GM12878 (cell line): ENCODE data around the gene SKA3. TPM values are rescaled to one million over a fixed set of nuclear protein-coding genes. Genes with fewer than 3 reads are reported as not detected.

Source experiments
- ATF7 ChIP-seq: fragments of 450-650 bp; IDR thresholded peaks from 2 replicates; pipeline ENCODE4 v1.6.1; 2016; ENCODE audit warnings: low read depth, mild to moderate bottlenecking
- BHLHE40 ChIP-seq, 2 experiments: fragments of 450-650 bp in 1 of 2; IDR thresholded peaks; 2 replicates each; pipeline ENCODE4 v1.6.1; 2011 to 2017; ENCODE audit warnings: low read depth in 2 of 2, borderline replicate concordance in 1 of 2, improper control_type of control experiment in 1 of 2, low read length in 1 of 2, mild to moderate bottlenecking in 1 of 2
- CEBPB ChIP-seq, 2 experiments: fragments of 150-350 bp in 1 of 2; IDR thresholded peaks; 2 replicates each; pipeline ENCODE4 v1.6.1; 2012 to 2014; ENCODE audit warnings: low read depth in 2 of 2, low read length in 2 of 2, borderline replicate concordance in 1 of 2, inconsistent platforms in 1 of 2
- GABPA ChIP-seq: IDR thresholded peaks from 2 replicates; pipeline ENCODE4 v1.6.1; 2014; ENCODE audit warnings: antibody characterized with exemption, low read depth, mild to moderate bottlenecking, inconsistent platforms
- IKZF2 ChIP-seq, 2 experiments: fragments of 450-650 bp; IDR thresholded peaks; 2 replicates each; pipeline ENCODE4 v1.6.1; 2017; ENCODE audit warnings: mild to moderate bottlenecking in 2 of 2, moderate library complexity in 2 of 2
- JUNB ChIP-seq: IDR thresholded peaks from 2 replicates; pipeline ENCODE4 v1.6.1; 2016; ENCODE audit warnings: antibody characterized with exemption, mild to moderate bottlenecking
- MEF2B ChIP-seq: fragments of 450-650 bp; IDR thresholded peaks from 2 replicates; pipeline ENCODE4 v1.6.1; 2018; ENCODE audit warnings: mild to moderate bottlenecking, moderate library complexity; ENCODE audit not compliant: partially characterized antibody, poor library complexity, severe bottlenecking
- MXI1 ChIP-seq: fragments of 150-350 bp; IDR thresholded peaks from 2 replicates; pipeline ENCODE4 v1.6.1; 2011; ENCODE audit warnings: low read depth, mild to moderate bottlenecking, inconsistent platforms, low read length, improper control_type of control experiment
- NFIC ChIP-seq: IDR thresholded peaks from 2 replicates; pipeline ENCODE4 v1.6.1; 2012; ENCODE audit warnings: low read depth, mild to moderate bottlenecking, inconsistent platforms, low read length, moderate library complexity
- PML ChIP-seq: IDR thresholded peaks from 2 replicates; pipeline ENCODE4 v1.6.1; 2012; ENCODE audit warnings: low read length, inconsistent platforms
- RB1 ChIP-seq: fragments of 450-650 bp; formaldehyde crosslinking; IDR thresholded peaks from 2 replicates; pipeline ENCODE4 v1.6.1; 2017; ENCODE audit warnings: mild to moderate bottlenecking, borderline replicate concordance
- SMAD5 ChIP-seq: IDR thresholded peaks from 2 replicates; pipeline ENCODE4 v1.6.1; 2016; ENCODE audit warnings: antibody characterized with exemption, low read depth
- SMC3 ChIP-seq: IDR thresholded peaks from 2 replicates; pipeline ENCODE4 v1.6.1; 2011; ENCODE audit warnings: low read length, improper control_type of control experiment, borderline replicate concordance
- SREBF2 ChIP-seq: IDR thresholded peaks from 2 replicates; pipeline ENCODE4 v1.6.1; 2012; ENCODE audit warnings: mild to moderate bottlenecking, low read length
- YBX1 ChIP-seq: fragments of 450-650 bp; IDR thresholded peaks from 2 replicates; pipeline ENCODE4 v1.6.1; 2016; ENCODE audit warnings: antibody characterized with exemption
- YY1 ChIP-seq: IDR thresholded peaks from 2 replicates; pipeline ENCODE4 v1.6.1; 2011; ENCODE audit warnings: low read depth, mild to moderate bottlenecking, low read length
- ZBED1 ChIP-seq: IDR thresholded peaks from 2 replicates; pipeline ENCODE4 v1.6.1; 2016; ENCODE audit warnings: borderline replicate concordance
- ZNF24 ChIP-seq: fragments of 450-650 bp; IDR thresholded peaks from 2 replicates; pipeline ENCODE4 v1.6.1; 2017; ENCODE audit warnings: antibody characterized with exemption, mild to moderate bottlenecking
- polyA plus RNA-seq, 11 experiments: library from polyadenylated mRNA; depleted of rRNA in 4 of 11; unstranded in 6 of 11; stranded (reverse) in 5 of 11; fragments of >200 nt; fragmentation: Nextera tagmentation in 4 of 11; fragmentation: Illumina TruSeq in 1 of 11; extraction: Ambion mirVana in 4 of 11; extraction: Trizol in 1 of 11; gene quantifications; 1 replicate in 1 of 11; 2 replicates in 10 of 11; pipeline versions ENCODE4 v1.2.1 to v1.2.3, GENCODE V29; 2011 to 2016; ENCODE audit warnings: inconsistent platforms in 2 of 11, missing spikeins in 2 of 11, low read depth in 1 of 11
- total RNA-seq, 4 experiments: library from RNA; depleted of rRNA in 3 of 4; stranded (reverse); fragments of >200 nt in 3 of 4; fragmentation: Illumina TruSeq in 1 of 4; extraction: Trizol in 1 of 4; gene quantifications; 2 replicates each; pipeline versions ENCODE4 v1.2.1 to v1.2.3, GENCODE V29; 2013 to 2021
- TF ChIP-seq, protein P1 (sequence below): fragments of 450-650 bp; IDR thresholded peaks from 2 replicates; pipeline ENCODE4 v1.6.1; 2017; ENCODE audit warnings: mild to moderate bottlenecking, moderate library complexity
- TF ChIP-seq, protein P2 (sequence below): fragments of 450-650 bp; IDR thresholded peaks from 2 replicates; pipeline ENCODE4 v1.6.1; 2014; ENCODE audit warnings: mild to moderate bottlenecking
- TF ChIP-seq, protein P3 (sequence below): fragments of 450-650 bp; formaldehyde crosslinking; IDR thresholded peaks from 2 replicates; pipeline ENCODE4 v1.4.0; 2020; ENCODE audit warnings: mild to moderate bottlenecking, moderate library complexity
- TF ChIP-seq, protein P4 (sequence below): fragments of 450-650 bp; IDR thresholded peaks from 2 replicates; pipeline ENCODE4 v1.6.1; 2017; ENCODE audit warnings: mild to moderate bottlenecking

SKA3 gene
- total and polyA plus RNA-seq, 10 of the 15 experiments (the other 5 are each of a cell fraction or from before 2014, with no cell fraction given), result 13.5 to 69.7 (median 26.3) TPM

DNA sequence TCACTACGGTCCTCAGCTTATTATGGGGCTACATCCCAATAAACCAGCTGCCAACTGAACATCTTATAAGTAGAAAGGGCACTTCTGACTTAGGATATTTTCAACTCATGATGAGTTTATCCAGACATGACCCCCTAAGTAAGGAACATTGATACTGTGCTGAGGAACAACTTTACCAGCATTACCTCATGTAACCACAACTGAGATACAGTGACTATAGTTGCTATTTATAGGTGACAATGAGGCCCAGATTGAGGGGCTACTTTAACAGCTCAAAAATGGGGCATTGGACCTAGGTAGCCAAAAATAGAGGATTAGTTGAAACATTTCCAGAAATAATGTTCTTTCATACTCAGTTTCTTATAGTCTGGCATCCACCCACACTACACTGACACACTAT lies 26.8 kb downstream of the SKA3 start (continued):
- TF ChIP-seq MEF2B (peak; percentile 71), MXI1 (no peak), SREBF2 (no peak), GABPA (no peak), SMAD5 (no peak), SMC3 (no peak), BHLHE40 (IDR thresholded peaks at IDR 0.05; ENCODE audit: borderline replicate concordance in 1 of 2, low read depth in 2 of 2, low read length in 1 of 2) (no peak), PML (peak; percentile 83), NFIC (peak; percentile 85), RB1 (no peak), CEBPB (IDR thresholded peaks at IDR 0.05; ENCODE audit: borderline replicate concordance in 1 of 2, low read depth in 2 of 2, low read length in 2 of 2) (peak in 1 of 2 experiments; percentile 58; a peak in 1 of 4 replicates), JUNB (peak; percentile 79), YBX1 (no peak), ZBED1 (no peak; the same call in 1 of the 2 replicates), IKZF2 (IDR thresholded peaks at IDR 0.05) (no peak), YY1 (0 out of 2 replicates have a peak, but pooled peaks have one; percentile 15), ATF7 (peak; percentile 82), ZNF24 (no peak)
- TF ChIP-seq, protein P1, sequence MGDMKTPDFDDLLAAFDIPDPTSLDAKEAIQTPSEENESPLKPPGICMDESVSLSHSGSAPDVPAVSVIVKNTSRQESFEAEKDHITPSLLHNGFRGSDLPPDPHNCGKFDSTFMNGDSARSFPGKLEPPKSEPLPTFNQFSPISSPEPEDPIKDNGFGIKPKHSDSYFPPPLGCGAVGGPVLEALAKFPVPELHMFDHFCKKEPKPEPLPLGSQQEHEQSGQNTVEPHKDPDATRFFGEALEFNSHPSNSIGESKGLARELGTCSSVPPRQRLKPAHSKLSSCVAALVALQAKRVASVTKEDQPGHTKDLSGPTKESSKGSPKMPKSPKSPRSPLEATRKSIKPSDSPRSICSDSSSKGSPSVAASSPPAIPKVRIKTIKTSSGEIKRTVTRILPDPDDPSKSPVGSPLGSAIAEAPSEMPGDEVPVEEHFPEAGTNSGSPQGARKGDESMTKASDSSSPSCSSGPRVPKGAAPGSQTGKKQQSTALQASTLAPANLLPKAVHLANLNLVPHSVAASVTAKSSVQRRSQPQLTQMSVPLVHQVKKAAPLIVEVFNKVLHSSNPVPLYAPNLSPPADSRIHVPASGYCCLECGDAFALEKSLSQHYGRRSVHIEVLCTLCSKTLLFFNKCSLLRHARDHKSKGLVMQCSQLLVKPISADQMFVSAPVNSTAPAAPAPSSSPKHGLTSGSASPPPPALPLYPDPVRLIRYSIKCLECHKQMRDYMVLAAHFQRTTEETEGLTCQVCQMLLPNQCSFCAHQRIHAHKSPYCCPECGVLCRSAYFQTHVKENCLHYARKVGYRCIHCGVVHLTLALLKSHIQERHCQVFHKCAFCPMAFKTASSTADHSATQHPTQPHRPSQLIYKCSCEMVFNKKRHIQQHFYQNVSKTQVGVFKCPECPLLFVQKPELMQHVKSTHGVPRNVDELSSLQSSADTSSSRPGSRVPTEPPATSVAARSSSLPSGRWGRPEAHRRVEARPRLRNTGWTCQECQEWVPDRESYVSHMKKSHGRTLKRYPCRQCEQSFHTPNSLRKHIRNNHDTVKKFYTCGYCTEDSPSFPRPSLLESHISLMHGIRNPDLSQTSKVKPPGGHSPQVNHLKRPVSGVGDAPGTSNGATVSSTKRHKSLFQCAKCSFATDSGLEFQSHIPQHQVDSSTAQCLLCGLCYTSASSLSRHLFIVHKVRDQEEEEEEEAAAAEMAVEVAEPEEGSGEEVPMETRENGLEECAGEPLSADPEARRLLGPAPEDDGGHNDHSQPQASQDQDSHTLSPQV, result no peak
- TF ChIP-seq, protein P2, sequence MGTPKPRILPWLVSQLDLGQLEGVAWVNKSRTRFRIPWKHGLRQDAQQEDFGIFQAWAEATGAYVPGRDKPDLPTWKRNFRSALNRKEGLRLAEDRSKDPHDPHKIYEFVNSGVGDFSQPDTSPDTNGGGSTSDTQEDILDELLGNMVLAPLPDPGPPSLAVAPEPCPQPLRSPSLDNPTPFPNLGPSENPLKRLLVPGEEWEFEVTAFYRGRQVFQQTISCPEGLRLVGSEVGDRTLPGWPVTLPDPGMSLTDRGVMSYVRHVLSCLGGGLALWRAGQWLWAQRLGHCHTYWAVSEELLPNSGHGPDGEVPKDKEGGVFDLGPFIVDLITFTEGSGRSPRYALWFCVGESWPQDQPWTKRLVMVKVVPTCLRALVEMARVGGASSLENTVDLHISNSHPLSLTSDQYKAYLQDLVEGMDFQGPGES, result no peak
- TF ChIP-seq, protein P3, sequence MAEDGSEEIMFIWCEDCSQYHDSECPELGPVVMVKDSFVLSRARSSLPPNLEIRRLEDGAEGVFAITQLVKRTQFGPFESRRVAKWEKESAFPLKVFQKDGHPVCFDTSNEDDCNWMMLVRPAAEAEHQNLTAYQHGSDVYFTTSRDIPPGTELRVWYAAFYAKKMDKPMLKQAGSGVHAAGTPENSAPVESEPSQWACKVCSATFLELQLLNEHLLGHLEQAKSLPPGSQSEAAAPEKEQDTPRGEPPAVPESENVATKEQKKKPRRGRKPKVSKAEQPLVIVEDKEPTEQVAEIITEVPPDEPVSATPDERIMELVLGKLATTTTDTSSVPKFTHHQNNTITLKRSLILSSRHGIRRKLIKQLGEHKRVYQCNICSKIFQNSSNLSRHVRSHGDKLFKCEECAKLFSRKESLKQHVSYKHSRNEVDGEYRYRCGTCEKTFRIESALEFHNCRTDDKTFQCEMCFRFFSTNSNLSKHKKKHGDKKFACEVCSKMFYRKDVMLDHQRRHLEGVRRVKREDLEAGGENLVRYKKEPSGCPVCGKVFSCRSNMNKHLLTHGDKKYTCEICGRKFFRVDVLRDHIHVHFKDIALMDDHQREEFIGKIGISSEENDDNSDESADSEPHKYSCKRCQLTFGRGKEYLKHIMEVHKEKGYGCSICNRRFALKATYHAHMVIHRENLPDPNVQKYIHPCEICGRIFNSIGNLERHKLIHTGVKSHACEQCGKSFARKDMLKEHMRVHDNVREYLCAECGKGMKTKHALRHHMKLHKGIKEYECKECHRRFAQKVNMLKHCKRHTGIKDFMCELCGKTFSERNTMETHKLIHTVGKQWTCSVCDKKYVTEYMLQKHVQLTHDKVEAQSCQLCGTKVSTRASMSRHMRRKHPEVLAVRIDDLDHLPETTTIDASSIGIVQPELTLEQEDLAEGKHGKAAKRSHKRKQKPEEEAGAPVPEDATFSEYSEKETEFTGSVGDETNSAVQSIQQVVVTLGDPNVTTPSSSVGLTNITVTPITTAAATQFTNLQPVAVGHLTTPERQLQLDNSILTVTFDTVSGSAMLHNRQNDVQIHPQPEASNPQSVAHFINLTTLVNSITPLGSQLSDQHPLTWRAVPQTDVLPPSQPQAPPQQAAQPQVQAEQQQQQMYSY (CRISPR knock-in tag), result no peak
- TF ChIP-seq, protein P4, sequence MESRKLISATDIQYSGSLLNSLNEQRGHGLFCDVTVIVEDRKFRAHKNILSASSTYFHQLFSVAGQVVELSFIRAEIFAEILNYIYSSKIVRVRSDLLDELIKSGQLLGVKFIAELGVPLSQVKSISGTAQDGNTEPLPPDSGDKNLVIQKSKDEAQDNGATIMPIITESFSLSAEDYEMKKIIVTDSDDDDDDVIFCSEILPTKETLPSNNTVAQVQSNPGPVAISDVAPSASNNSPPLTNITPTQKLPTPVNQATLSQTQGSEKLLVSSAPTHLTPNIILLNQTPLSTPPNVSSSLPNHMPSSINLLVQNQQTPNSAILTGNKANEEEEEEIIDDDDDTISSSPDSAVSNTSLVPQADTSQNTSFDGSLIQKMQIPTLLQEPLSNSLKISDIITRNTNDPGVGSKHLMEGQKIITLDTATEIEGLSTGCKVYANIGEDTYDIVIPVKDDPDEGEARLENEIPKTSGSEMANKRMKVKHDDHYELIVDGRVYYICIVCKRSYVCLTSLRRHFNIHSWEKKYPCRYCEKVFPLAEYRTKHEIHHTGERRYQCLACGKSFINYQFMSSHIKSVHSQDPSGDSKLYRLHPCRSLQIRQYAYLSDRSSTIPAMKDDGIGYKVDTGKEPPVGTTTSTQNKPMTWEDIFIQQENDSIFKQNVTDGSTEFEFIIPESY, result no peak
